Activated T-cell treated with anti-CD3 and anti-CD28 coated beads for 24 hours (primary cell): ENCODE measurements around the gene MBNL2.
"Not testable (repeated sequence)": the region's sequence is repeated elsewhere in the genome, so short reads cannot be mapped to it uniquely, and the experiment has no call there.

ENCODE experiments used
- DNase-seq: peaks from one replicate; pipeline ENCODE4 v3.0.0-alpha.2; 2020; ENCODE audit warnings: low read depth

The MBNL2 gene

GRCh38 chr13:97348569-97349100 lies 126.5 kb downstream of the MBNL2 start:
- DNase-seq = no peak

- DNase-seq = not testable (repeated sequence)
Measured at GRCh38 chr13:97352012-97352411, 129.9 kb downstream of the MBNL2 start.

GRCh38 chr13:97352815-97353214 lies 130.7 kb downstream of the MBNL2 start:
- DNase-seq = no peak

GRCh38 chr13:97353927-97354675 lies 132.0 kb downstream of the MBNL2 start:
- no peak for DNase-seq

- no peak for DNase-seq
Measured at GRCh38 chr13:97354808-97355207, 132.7 kb downstream of the MBNL2 start.

GRCh38 chr13:97356592-97356991 lies 134.5 kb downstream of the MBNL2 start:
- DNase-seq = no peak

- DNase-seq = peak; percentile 28
Measured at GRCh38 chr13:97359181-97360057, 137.3 kb downstream of the MBNL2 start.

GRCh38 chr13:97360610-97361009 lies 138.5 kb downstream of the MBNL2 start:
- no peak for DNase-seq

- DNase-seq = no peak
Measured at GRCh38 chr13:97364031-97364430, 141.9 kb downstream of the MBNL2 start.

- no peak for DNase-seq
Measured at GRCh38 chr13:97364827-97365226, 142.7 kb downstream of the MBNL2 start.

- no peak for DNase-seq
Measured at GRCh38 chr13:97366172-97366688, 144.1 kb downstream of the MBNL2 start.

GRCh38 chr13:97367016-97367822 lies 145.1 kb downstream of the MBNL2 start:
- DNase-seq = no peak

- DNase-seq = no peak
Measured at GRCh38 chr13:97369261-97369893, 147.2 kb downstream of the MBNL2 start.

GRCh38 chr13:97371486-97372109 lies 149.5 kb downstream of the MBNL2 start:
- DNase-seq = no peak

- no peak for DNase-seq
Measured at GRCh38 chr13:97372936-97373335, 150.8 kb downstream of the MBNL2 start.

- DNase-seq = no peak
Measured at GRCh38 chr13:97373787-97374186, 151.7 kb downstream of the MBNL2 start.

GRCh38 chr13:97376981-97377380 lies 154.8 kb downstream of the MBNL2 start:
- no peak for DNase-seq

- DNase-seq = no peak
Measured at GRCh38 chr13:97379386-97379785, 157.3 kb downstream of the MBNL2 start.

GRCh38 chr13:97380696-97381095 lies 158.6 kb downstream of the MBNL2 start:
- DNase-seq = no peak

- no peak for DNase-seq
Measured at GRCh38 chr13:97381189-97381588, 159.1 kb downstream of the MBNL2 start.

GRCh38 chr13:97382276-97382675 lies 160.1 kb downstream of the MBNL2 start:
- no peak for DNase-seq
